Lung (tissue), 12 donors: ENCODE results near the gene EVC2. TPM values are rescaled to one million over a fixed set of nuclear protein-coding genes. Genes with fewer than 3 reads are reported as not detected.

ENCODE experiments used
- ATAC-seq: fragments of 200-7000 bp; cut with Tn5 transposase; one replicate; pipeline ENCODE4 v1.9.1; 2020; ENCODE audit warnings: moderate number of reproducible peaks; ENCODE audit not compliant: insufficient read depth, low FRiP score
- DNase-seq, 3 donors: peaks; one replicate each; pipeline ENCODE4 v3.0.0-alpha.2; 2013 to 2017
- H3K27ac ChIP-seq, 2 donors: one replicate each; pipeline ENCODE4 v1.5.1; 2013; ENCODE audit warnings: mild to moderate bottlenecking in 2 of 2, moderate library complexity in 2 of 2, control low read depth in 1 of 2, inconsistent platforms in 1 of 2, low read depth in 1 of 2, low read length in 1 of 2
- H3K27me3 ChIP-seq, 3 donors: one replicate each; pipeline ENCODE4 v1.5.1; 2013; ENCODE audit warnings: low read length in 2 of 3; ENCODE audit not compliant: control insufficient read depth in 3 of 3, insufficient read depth in 3 of 3
- H3K36me3 ChIP-seq, 4 donors: one replicate each; pipeline ENCODE4 v1.5.1; 2013; ENCODE audit warnings: low read length in 4 of 4, mild to moderate bottlenecking in 1 of 4, moderate library complexity in 1 of 4; ENCODE audit not compliant: control insufficient read depth in 4 of 4, insufficient read depth in 4 of 4
- H3K4me1 ChIP-seq, 5 donors: one replicate each; pipeline ENCODE4 v1.5.1; 2013; ENCODE audit warnings: low read length in 5 of 5, mild to moderate bottlenecking in 2 of 5, moderate library complexity in 1 of 5; ENCODE audit not compliant: control insufficient read depth in 5 of 5, insufficient read depth in 5 of 5
- H3K4me3 ChIP-seq: one replicate; pipeline ENCODE4 v1.5.1; 2013; ENCODE audit warnings: mild to moderate bottlenecking, control low read depth, moderate library complexity
- H3K9ac ChIP-seq, 2 donors: one replicate each; pipeline ENCODE4 v1.5.1; 2013; ENCODE audit warnings: low read length in 2 of 2, control low read depth in 1 of 2; ENCODE audit not compliant: insufficient read depth in 1 of 2
- H3K9me3 ChIP-seq, 4 donors: one replicate each; pipeline ENCODE4 v1.5.1; 2013; ENCODE audit warnings: low read length in 3 of 4, mild to moderate bottlenecking in 1 of 4, moderate library complexity in 1 of 4; ENCODE audit not compliant: control insufficient read depth in 4 of 4, insufficient read depth in 3 of 4
- WGBS, 2 donors: extraction: QIAGEN DNeasy Blood & Tissue Kit; methylation state at CpG; one replicate each; pipeline ENCODE4 v1.1.7; 2013; 5-methylcytosine and 5-hydroxymethylcytosine counted together
- polyA plus RNA-seq, 2 donors: library from polyadenylated mRNA; stranded (reverse); fragments of 200-250 nt; gene quantifications; one replicate each; pipeline ENCODE4 v1.2.1, GENCODE V29; 2013
- total RNA-seq, 2 donors: library from RNA; depleted of rRNA in 1 of 2; stranded (reverse); fragments of >200 nt in 1 of 2; gene quantifications; one replicate each; pipeline ENCODE4 v1.2.1, GENCODE V29; 2014 to 2021
- TF ChIP-seq, protein P1 (sequence below): IDR thresholded peaks from 2 replicates; pipeline ENCODE4 v1.5.1; 2012; ENCODE audit warnings: mild to moderate bottlenecking; ENCODE audit errors: control extremely low read depth, extremely low read depth
- donor health status: control.
- donor health status: control.
- donor health status: Bipolar disorder and iron deficiency.
- donor health status: healthy.
- donor health status: DM: yes; HTN: yes; CAD: no.

The EVC2 gene
- total and polyA plus RNA-seq, 4 donors: 1.5 to 11.9 (median 3.1) TPM

DNA sequence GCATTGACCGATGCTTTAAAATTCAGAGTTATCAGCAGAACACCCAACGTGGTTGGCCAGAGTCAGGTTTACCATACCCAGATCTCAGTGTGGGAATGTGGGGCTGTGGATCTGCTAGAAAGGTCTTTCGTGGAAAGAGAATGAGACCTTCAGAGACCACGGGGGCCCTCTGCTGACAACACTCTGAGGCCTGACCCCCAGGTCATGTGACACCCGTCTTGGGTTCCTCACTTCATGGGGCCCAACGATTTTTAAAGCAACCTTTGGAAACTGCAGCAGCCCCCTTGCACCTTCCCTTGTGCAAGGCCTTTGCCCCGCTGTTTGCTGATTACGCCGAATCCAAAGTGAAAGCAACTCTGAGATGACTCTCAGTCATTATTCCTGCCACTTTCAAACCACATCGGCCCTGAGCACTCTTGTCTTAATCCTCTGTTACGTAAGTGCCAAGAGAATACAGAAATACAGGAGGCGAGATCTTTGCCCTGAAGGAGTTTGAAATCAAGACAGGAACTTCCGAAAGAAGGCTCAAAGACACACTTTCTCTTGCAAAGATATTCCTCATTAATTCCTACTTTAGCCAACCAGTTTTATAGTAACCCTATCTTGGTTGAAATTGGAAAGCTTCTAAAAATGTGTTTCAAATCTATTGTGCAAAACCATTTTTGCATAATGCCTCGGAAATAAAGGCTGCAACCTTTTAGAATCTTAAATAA is 88.3 kb downstream of the EVC2 start:
- Histone ChIP-seq H3K9me3 (no peaks in the 10 kb centered on the region), H3K36me3 (peaks cover 0 to 49% (median 32%) of the 10 kb centered on the region in 4 donors), H3K27ac (no peak overlapping the region), H3K27me3 (no peaks in the 10 kb centered on the region), H3K9ac (no peak overlapping the region), H3K4me1 (no peaks in the 10 kb centered on the region), H3K4me3 (no peak overlapping the region)
- TF ChIP-seq, protein P1, sequence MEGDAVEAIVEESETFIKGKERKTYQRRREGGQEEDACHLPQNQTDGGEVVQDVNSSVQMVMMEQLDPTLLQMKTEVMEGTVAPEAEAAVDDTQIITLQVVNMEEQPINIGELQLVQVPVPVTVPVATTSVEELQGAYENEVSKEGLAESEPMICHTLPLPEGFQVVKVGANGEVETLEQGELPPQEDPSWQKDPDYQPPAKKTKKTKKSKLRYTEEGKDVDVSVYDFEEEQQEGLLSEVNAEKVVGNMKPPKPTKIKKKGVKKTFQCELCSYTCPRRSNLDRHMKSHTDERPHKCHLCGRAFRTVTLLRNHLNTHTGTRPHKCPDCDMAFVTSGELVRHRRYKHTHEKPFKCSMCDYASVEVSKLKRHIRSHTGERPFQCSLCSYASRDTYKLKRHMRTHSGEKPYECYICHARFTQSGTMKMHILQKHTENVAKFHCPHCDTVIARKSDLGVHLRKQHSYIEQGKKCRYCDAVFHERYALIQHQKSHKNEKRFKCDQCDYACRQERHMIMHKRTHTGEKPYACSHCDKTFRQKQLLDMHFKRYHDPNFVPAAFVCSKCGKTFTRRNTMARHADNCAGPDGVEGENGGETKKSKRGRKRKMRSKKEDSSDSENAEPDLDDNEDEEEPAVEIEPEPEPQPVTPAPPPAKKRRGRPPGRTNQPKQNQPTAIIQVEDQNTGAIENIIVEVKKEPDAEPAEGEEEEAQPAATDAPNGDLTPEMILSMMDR: no peak
- no peak for ATAC-seq
- 73 to 82% methylated on average over 14 of the region's 14 CpGs for WGBS, 2 donors
- no peak for DNase-seq

DNA sequence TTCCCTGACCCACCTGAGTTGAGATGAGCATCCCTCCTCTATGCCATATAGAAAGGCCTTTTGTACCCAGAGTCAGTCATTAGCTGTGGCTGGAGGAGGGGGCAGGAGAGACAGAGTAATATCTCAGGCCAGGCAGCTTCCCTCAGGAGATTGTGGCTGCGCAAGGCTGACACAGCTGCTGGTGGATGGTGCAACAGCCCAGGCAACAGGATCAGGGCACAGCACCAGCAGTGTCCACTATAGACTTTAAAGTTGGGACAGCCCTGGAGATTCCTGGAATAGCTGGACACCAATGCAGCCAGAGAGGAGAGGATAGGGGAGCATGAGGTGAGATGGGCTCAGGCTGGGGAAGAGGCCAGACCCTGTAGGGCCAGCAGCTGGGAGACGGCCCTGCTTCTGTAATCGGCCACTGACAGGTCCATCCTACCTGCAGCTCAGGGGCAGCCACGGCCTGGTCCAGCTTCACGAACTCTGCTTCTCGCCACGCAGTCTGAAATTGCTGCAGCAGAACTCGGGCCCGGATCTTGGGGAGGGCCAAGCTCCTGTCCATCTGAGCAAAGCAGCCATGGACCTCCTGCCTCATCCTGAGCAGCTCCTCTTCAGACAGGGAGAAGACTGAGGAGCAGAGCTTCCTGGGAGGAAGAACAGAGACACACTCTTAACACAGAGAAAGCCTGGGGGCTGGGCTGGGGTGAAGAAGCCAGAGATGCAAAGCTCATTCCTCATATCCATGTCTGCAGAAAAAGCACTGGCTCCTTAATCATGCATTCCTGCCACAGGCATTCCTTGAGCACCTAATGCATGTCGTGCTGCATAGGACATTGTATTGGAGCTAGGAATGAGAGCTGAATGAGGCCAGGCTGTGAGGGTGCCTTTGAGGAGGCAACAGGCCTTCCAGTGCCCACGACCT is 90.1 kb downstream of the EVC2 start:
- TF ChIP-seq, protein P1: no peak
- ATAC-seq (no peak), DNase-seq (no peak)
- Histone ChIP-seq H3K9me3 (no peaks in the 10 kb centered on the region), H3K4me1 (no peaks in the 10 kb centered on the region), H3K36me3 (peaks cover 0 to 39% (median 30%) of the 10 kb centered on the region in 4 donors), H3K4me3 (no peak overlapping the region), H3K9ac (no peak overlapping the region), H3K27ac (no peak overlapping the region), H3K27me3 (no peaks in the 10 kb centered on the region)
- WGBS, 2 donors: 93 to 95% methylated on average over 11 of the region's 11 CpGs

DNA sequence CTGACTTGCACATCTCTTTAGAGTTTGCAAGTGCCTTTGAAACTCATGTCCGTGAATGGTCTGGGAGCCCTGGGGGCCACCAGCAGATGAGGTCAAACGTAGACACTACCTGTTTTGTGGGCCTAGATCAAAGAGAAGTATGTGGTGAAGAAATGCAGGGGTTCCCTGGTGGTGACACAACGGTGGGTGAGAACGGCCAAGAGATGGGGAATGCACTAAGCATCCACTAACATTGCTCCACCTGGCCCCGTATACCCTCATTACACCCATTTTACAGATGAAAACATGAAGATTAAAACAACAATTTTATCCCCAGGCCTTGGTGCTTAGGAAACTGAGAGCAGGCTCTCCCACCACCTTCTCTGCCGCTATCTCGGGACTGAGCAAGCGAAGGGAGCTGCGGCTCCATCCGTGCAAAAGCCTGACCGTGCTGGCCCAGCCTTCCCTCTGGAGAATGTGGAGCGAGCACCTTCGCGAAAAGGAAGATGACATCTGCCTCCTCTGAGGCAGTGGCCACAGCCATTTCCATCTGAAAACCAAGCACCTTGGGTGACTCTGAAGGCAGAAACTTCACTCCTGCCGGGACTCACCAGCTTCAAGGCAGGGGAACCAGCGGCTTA is 91.9 kb downstream of the EVC2 start:
- Histone ChIP-seq H3K36me3 (peaks cover 0 to 29% (median 25%) of the 10 kb centered on the region in 4 donors), H3K27me3 (no peaks in the 10 kb centered on the region), H3K4me1 (no peaks in the 10 kb centered on the region), H3K4me3 (no peak overlapping the region), H3K9me3 (peaks cover 0 to 2% (median 0%) of the 10 kb centered on the region in 4 donors), H3K9ac (no peak overlapping the region), H3K27ac (no peak overlapping the region)
- DNase-seq (no peak), ATAC-seq (no peak)
- WGBS, 2 donors: 90 to 96% methylated on average over 16 of the region's 16 CpGs
- TF ChIP-seq, protein P1: no peak
